NT2/D1 (cell line): ENCODE measurements around the gene ASPDH.

Experiments used
- SUZ12 ChIP-seq: IDR thresholded peaks from 2 replicates; pipeline ENCODE4 v1.6.1; 2011; ENCODE audit not compliant: insufficient read length, insufficient read depth; ENCODE audit errors: extremely low read depth
- YY1 ChIP-seq: IDR thresholded peaks from 2 replicates; pipeline ENCODE4 v1.6.1; 2011; ENCODE audit not compliant: insufficient read length, insufficient read depth
- ZNF274 ChIP-seq: IDR thresholded peaks from 2 replicates; pipeline ENCODE4 v1.6.1; 2011; ENCODE audit warnings: mild to moderate bottlenecking, low read depth, low read length

DNA sequence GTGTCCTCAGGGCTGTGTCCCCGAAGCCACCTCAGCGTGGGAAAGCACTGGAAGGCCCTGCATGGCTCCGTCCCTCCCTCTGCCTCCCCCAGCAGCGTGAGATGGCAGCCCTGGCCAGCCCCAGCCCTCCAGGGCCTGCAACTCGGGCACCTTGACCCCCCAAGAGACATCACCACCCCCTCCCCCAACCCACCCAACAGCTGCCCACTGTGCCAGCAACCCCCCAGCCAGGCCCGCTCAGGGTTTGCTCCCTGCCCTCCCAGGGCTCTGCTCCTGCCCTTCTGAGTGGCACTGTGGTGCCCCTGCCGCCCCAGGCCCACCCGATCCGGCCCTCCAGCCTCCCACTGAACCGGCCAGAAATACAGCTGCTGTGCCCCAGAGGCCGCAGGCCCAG lies 1.5 kb upstream of the ASPDH start:
- no peak for TF ChIP-seq YY1
- no peak for TF ChIP-seq ZNF274
- TF ChIP-seq SUZ12: no peak
